ENCODE measurements around the gene MXRA7. TPM values are rescaled to one million over a fixed set of nuclear protein-coding genes. Genes with fewer than 3 reads are reported as not detected.

The MXRA7 gene
- total and polyA plus RNA-seq, 2 of the 4 experiments (the other 2 are of a cell fraction), result 168 to 231 TPM

GRCh38 chr17:76687298-76688164 is 23.2 kb downstream of the MXRA7 start:
- peak overlapping the region; percentile 75 for H3K27ac ChIP-seq (ENCODE audit: insufficient read depth, low read length)
- intact Hi-C loops (cut with micrococcal nuclease), result loop anchor here (1.0 to 10.0 kb wide), 2 partner anchors 22 to 1917 kb away; no protein-coding TSS in a partner anchor
- in situ Hi-C loops (cut with MboI; ENCODE audit: low sequenced_read_pairs), result no loop called here

More at GRCh38 chr17:76687298-76688164, 23.2 kb downstream of the MXRA7 start:
- 79% methylated on average over 12 of the region's 26 CpGs; no CpG with 5 or more reads in 1 of the 2 experiments for WGBS, 2 experiments (ENCODE audit: extremely low coverage in 2 of 2, insufficient read length in 1 of 2)
- dilution Hi-C loops (cut with HindIII; ENCODE audit: low sequenced_read_pairs, unreplicated experiment), result no loop called here
- Histone ChIP-seq H4K8ac (ENCODE audit: low read depth in 2 of 2, low read length in 2 of 2) (peak overlapping the region; percentile 47 to 75; a peak in 2 of 4 replicates), H3K9me1 (ENCODE audit: insufficient read depth, low read length) (peaks cover 26% of the 10 kb centered on the region), H4K91ac (ENCODE audit: insufficient read depth, low read depth, low read length) (peak overlapping the region; percentile 87), H3K9ac (ENCODE audit: low read depth, low read length) (peak overlapping the region; percentile 1; the same call in 1 of the 2 replicates), H4K5ac (ENCODE audit: low read depth, low read length) (peak overlapping the region; percentile 69), H2BK15ac (ENCODE audit: low read depth, low read length) (peak overlapping the region; percentile 89; the same call in 2 of the 3 replicates), H2BK20ac (ENCODE audit: low read depth, low read length) (peak overlapping the region; percentile 66), H2AK9ac (replicated peaks; ENCODE audit: low read depth, low read length, poor library complexity) (peak overlapping the region; percentile 96), H3K9me3 (ENCODE audit: control insufficient read depth, insufficient read depth, low read length) (no peaks in the 10 kb centered on the region), H3K4ac (ENCODE audit: low read depth, low read length) (peak overlapping the region; percentile 89), H3K23ac (ENCODE audit: low read depth, low read length) (peak overlapping the region; percentile 49; the same call in 1 of the 2 replicates), H2BK5ac (ENCODE audit: low read depth, low read length, poor library complexity, severe bottlenecking) (peak overlapping the region; percentile 93), H2AK5ac (ENCODE audit: low read depth, low read length) (peak overlapping the region; percentile 91), H3K4me2 (ENCODE audit: low read depth, low read length) (0 out of 2 replicates have a peak overlapping the region, but pooled peaks have one; percentile 60), H4K20me1 (ENCODE audit: insufficient read depth, low read length) (peaks cover 35% of the 10 kb centered on the region), H2AFZ (replicated peaks; ENCODE audit: low read length, poor library complexity) (no peak overlapping the region), H2BK120ac (ENCODE audit: low read depth, low read length) (peak overlapping the region; percentile 86), H3K79me1 (ENCODE audit: low read depth in 1 of 2, low read length in 2 of 2) (peaks cover 21 to 79% of the 10 kb centered on the region in 2 experiments; a peak in 3 of 4 replicates), H3K56ac (ENCODE audit: extremely low read depth, insufficient read depth, low read length) (no peak overlapping the region), H3K27me3 (ENCODE audit: control insufficient read depth, insufficient read depth, low read length) (no peaks in the 10 kb centered on the region), H3K4me1 (ENCODE audit: control insufficient read depth, insufficient read depth, low read length) (peaks cover 22% of the 10 kb centered on the region), H3K4me3 (ENCODE audit: insufficient read depth, low read depth, low read length) (no peak overlapping the region), H3K36me3 (ENCODE audit: control insufficient read depth, insufficient read depth, low read length) (peaks cover 38% of the 10 kb centered on the region), H3K14ac (replicated peaks; ENCODE audit: low read depth, low read length) (peak overlapping the region; percentile 76), H3K18ac (ENCODE audit: low read depth, low read length) (peak overlapping the region; percentile 80)
- DNase-seq (no peak), ATAC-seq (ENCODE audit: low read depth) (no peak)
- CTCF ChIA-PET, result interaction anchor here (0.5 to 0.8 kb wide), 2 partner anchors 26 to 30 kb away, joined by 3 read pairs; no protein-coding TSS in a partner anchor
- POLR2A ChIA-PET (ENCODE audit: unreplicated experiment), result no interaction called here
- TF ChIP-seq MAZ (IDR thresholded peaks at IDR 0.05; ENCODE audit: borderline replicate concordance, low read depth, low read length) (no peak), CHD1 (IDR thresholded peaks at IDR 0.05; ENCODE audit: low read depth, low read length) (no peak), MXI1 (IDR thresholded peaks at IDR 0.05; ENCODE audit: borderline replicate concordance, low read depth, low read length) (no peak), MAFK (IDR thresholded peaks at IDR 0.05; ENCODE audit: low read depth, low read length) (no peak), NFE2L2 (IDR thresholded peaks at IDR 0.05; ENCODE audit: low read depth, low read length) (no peak), USF2 (IDR thresholded peaks at IDR 0.05; ENCODE audit: low read depth, low read length) (no peak), RFX5 (IDR thresholded peaks at IDR 0.05; ENCODE audit: low read depth, low read length) (no peak), ELK1 (IDR thresholded peaks at IDR 0.05; ENCODE audit: borderline replicate concordance, low read depth, low read length) (no peak)
- no TSS peak for BruUV-seq (replicated peaks)

Measured in IMR-90 (cell line).